ENCODE data around the gene CARS1.

CARS1 gene

GRCh38 chr11:2990617-2991451 lies 66.4 kb downstream of the CARS1 start:
- peak overlapping the region; percentile 66 for H3K4me3 ChIP-seq (ENCODE audit: low read depth, low read length)
- no peak for TF ChIP-seq CTCF (IDR thresholded peaks at IDR 0.05; ENCODE audit: low read depth, low read length)

GRCh38 chr11:2989551-2989950 lies 67.7 kb downstream of the CARS1 start:
- no peak for TF ChIP-seq CTCF (IDR thresholded peaks at IDR 0.05; ENCODE audit: low read depth, low read length)
- H3K4me3 ChIP-seq (ENCODE audit: low read depth, low read length), result peak overlapping the region; percentile 66

- peak overlapping the region; percentile 66 for H3K4me3 ChIP-seq (ENCODE audit: low read depth, low read length)
- TF ChIP-seq CTCF (IDR thresholded peaks at IDR 0.05; ENCODE audit: low read depth, low read length), result no peak
These were observed 68.2 kb downstream of the CARS1 start for GRCh38 chr11:2989006-2989405.

GRCh38 chr11:2987881-2988861 lies 69.1 kb downstream of the CARS1 start:
- H3K4me3 ChIP-seq (ENCODE audit: low read depth, low read length), result peak overlapping the region; percentile 66
- TF ChIP-seq CTCF (IDR thresholded peaks at IDR 0.05; ENCODE audit: low read depth, low read length), result no peak

- H3K4me3 ChIP-seq (ENCODE audit: low read depth, low read length), result no peak overlapping the region
- TF ChIP-seq CTCF (IDR thresholded peaks at IDR 0.05; ENCODE audit: low read depth, low read length), result no peak
These were observed 73.3 kb downstream of the CARS1 start for GRCh38 chr11:2983908-2984307.

GRCh38 chr11:2982214-2982613 lies 75.0 kb downstream of the CARS1 start:
- H3K4me3 ChIP-seq (ENCODE audit: low read depth, low read length), result no peak overlapping the region
- no peak for TF ChIP-seq CTCF (IDR thresholded peaks at IDR 0.05; ENCODE audit: low read depth, low read length)

All from WI38 (cell line).